ENCODE data around the gene AMBP.

- no peak for TF ChIP-seq CTCF (IDR thresholded peaks at IDR 0.05; ENCODE audit: low read depth, low read length, missing input control)
- TF ChIP-seq MAX (IDR thresholded peaks at IDR 0.05), result no peak
- no peak for TF ChIP-seq JUND (IDR thresholded peaks at IDR 0.05)
- no peak for TF ChIP-seq ATF3 (IDR thresholded peaks at IDR 0.05)
- TF ChIP-seq TAF1 (conservative IDR thresholded peaks at IDR 0.05), result no peak
- no peak for TF ChIP-seq REST (IDR thresholded peaks at IDR 0.05)
- no peak for TF ChIP-seq RAD21 (IDR thresholded peaks at IDR 0.05)
- TF ChIP-seq FOXA2 (IDR thresholded peaks at IDR 0.05), result no peak
These were observed 20.2 kb upstream of the AMBP start for GRCh38 chr9:114098021-114098935.
